Measurements from ENCODE around the gene CFAP65. TPM values are rescaled to one million over a fixed set of nuclear protein-coding genes. Genes with fewer than 3 reads are reported as not detected.

The CFAP65 gene
- total RNA-seq, 1 donor from 2014 or later, result not detected

DNA sequence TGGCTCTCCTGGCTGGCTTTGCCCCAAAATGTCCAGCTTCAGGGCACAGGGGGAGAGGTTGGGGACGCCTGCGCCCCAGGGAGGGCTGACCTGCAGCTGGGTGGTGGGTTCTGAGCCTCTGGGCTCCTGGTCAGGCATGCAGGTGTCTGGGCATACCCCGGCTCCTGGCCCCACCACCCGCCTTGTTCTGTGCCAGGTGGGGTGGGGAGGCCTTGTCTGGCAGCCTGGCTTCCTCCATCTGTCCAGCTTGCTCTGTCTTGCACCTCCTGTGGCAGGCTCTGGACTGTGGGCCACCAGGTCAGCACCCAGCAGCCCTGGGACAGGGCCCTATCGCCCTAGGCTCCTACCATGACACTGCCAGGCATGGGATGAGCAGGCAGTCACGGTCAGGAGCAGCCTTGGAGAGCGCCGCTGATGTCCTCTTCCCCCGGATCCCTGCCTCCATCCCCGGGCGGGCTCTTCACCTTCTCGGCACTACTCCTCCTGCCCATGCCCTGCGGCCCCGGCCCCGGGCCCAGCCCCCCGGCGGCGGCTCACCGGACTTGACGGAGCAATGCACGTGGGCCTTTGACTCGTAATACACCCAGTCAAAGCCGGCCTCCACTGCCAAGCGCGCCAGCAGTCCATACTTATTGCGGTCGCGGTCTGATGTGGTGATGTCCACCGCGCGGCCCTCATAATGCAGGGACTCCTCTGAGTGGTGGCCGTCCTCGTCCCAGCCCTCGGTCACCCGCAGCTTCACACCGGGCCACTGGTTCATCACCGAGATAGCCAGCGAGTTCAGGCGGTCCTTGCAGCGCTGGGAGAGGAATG is 15.8 kb upstream of the CFAP65 start:
- TF ChIP-seq, protein P1, sequence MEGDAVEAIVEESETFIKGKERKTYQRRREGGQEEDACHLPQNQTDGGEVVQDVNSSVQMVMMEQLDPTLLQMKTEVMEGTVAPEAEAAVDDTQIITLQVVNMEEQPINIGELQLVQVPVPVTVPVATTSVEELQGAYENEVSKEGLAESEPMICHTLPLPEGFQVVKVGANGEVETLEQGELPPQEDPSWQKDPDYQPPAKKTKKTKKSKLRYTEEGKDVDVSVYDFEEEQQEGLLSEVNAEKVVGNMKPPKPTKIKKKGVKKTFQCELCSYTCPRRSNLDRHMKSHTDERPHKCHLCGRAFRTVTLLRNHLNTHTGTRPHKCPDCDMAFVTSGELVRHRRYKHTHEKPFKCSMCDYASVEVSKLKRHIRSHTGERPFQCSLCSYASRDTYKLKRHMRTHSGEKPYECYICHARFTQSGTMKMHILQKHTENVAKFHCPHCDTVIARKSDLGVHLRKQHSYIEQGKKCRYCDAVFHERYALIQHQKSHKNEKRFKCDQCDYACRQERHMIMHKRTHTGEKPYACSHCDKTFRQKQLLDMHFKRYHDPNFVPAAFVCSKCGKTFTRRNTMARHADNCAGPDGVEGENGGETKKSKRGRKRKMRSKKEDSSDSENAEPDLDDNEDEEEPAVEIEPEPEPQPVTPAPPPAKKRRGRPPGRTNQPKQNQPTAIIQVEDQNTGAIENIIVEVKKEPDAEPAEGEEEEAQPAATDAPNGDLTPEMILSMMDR (IDR thresholded peaks at IDR 0.05), result no peak
- Histone ChIP-seq H3K4me3 (no peak overlapping the region), H3K27ac (no peak overlapping the region), H3K4me1 (peaks cover 30% of the 10 kb centered on the region), H3K9me3 (no peaks in the 10 kb centered on the region), H3K36me3 (no peaks in the 10 kb centered on the region), H3K27me3 (peaks cover 72% of the 10 kb centered on the region)
- intact Hi-C loops (cut with DNase I), result no loop called here
- DNase-seq, result no peak
- ATAC-seq, result no peak

DNA sequence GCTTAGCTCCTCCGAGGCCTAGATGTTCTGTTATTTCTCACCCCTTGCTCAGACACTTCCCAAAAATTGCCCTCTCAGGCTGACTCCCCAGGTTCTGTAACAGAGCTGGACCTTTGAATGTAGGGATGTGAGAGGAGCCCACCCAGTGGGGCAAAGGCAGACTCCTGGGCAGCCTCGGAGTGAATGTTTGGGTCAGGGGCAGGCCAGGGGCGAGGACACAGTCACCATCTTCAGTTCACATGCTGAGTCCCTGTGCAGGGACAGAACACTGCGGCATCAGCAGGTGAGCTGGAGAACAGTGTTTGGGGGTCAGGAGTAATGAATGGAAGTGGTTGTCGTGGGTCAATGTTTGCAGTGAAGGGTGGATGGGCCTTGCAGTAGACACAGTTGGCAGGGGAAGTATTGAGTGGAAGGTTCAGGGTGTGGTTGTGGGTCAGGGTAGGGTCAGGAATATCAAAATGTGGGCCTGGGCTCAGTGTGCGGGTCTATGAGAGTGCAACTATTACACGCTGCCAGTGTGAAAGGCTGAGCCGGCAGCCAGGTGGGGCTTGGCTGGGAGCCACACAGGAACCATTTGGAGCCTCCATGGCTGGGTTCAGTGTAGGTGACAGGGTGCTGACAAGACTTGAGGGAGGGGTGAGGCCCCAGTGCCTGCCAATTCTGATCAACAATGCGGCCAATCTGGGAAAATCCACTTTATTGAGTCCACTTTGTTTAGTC is 15.0 kb upstream of the CFAP65 start:
- no peak for ATAC-seq
- Histone ChIP-seq H3K27ac (no peak overlapping the region), H3K36me3 (no peaks in the 10 kb centered on the region), H3K27me3 (peaks cover 66% of the 10 kb centered on the region), H3K9me3 (no peaks in the 10 kb centered on the region), H3K4me1 (peaks cover 30% of the 10 kb centered on the region), H3K4me3 (no peak overlapping the region)
- no peak for DNase-seq
- TF ChIP-seq, protein P1 (IDR thresholded peaks at IDR 0.05), result no peak
- intact Hi-C loops (cut with DNase I), result no loop called here

DNA sequence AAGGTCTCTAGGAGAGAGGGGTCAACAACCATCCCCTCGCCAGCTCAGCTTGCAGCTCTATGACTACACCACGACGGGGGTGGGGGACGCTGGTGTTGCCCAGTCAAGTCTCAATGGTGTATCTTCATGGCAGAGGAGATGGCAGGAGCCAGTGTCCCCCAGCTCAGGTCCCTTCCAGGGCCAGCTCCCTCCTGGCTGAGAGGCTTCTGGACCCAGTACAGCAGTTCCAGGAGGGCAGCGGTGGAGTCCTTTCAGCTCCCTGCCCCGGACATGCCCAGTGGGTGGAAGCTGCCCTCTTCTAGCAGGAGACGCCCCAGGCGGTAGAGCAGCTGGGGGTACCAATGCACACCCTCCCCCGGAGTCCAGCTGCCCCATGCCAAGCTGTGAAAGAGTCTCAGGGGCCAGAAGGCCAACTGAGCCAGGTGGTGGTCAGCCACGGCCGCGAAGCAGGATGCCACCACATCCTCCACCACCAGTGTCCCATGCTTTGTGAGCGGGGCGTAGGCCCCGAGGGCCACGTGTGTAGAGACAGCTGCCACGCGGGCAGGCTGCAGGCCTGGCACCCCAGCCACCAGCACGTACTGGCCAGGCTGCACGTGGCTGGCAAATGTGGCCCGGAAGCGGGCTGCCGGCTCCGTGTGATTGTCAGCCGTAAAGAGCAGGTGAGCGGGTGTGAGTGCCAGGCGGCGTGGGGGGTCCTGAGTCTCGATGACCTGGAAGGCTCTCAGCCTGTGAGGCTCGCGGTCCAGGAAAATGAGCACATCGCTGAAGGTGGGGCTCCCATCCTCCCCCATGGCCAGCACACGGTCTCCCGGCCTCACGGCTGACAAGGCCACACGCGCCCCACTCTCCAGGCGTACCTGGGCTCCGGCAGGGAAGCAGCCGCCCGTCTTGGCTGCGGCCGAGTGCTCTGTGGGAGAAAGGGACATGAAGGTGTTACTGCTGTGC is 13.9 kb upstream of the CFAP65 start:
- no peak overlapping the region for H3K4me3 ChIP-seq
- no peak overlapping the region for H3K27ac ChIP-seq
- H3K9me3 ChIP-seq, result no peaks in the 10 kb centered on the region
- TF ChIP-seq, protein P1 (IDR thresholded peaks at IDR 0.05), result no peak
- peaks cover 57% of the 10 kb centered on the region for H3K27me3 ChIP-seq
- H3K36me3 ChIP-seq, result no peaks in the 10 kb centered on the region
- intact Hi-C loops (cut with DNase I), result no loop called here
- ATAC-seq, result no peak
- peaks cover 28% of the 10 kb centered on the region for H3K4me1 ChIP-seq
- DNase-seq, result no peak

DNA sequence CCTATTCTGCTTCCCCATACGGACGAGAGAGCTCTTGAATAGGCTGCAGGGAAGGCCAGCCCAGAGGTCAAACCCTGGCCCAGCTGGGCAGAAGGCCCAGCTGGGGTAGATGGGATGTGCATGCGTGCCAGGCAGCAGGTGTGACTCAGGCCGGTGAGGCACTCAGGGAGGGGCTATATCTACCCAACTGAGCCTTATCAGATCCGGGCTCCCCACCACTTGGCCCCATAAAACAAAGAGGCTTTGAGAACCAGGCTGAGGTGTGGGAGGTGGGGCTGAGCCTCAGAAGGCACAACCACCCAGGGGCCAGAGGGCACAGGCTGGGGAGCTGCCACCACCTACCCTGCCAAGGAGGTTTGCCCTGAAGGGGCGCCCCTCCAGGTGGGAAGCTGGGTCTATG is 8.0 kb upstream of the CFAP65 start:
- Histone ChIP-seq H3K27me3 (peaks cover 32% of the 10 kb centered on the region), H3K9me3 (no peaks in the 10 kb centered on the region), H3K4me1 (no peaks in the 10 kb centered on the region), H3K36me3 (no peaks in the 10 kb centered on the region), H3K4me3 (no peak overlapping the region), H3K27ac (no peak overlapping the region)
- DNase-seq (no peak), ATAC-seq (peak; percentile 12)
- intact Hi-C loops (cut with DNase I), result no loop called here
- TF ChIP-seq, protein P1 (IDR thresholded peaks at IDR 0.05), result no peak

DNA sequence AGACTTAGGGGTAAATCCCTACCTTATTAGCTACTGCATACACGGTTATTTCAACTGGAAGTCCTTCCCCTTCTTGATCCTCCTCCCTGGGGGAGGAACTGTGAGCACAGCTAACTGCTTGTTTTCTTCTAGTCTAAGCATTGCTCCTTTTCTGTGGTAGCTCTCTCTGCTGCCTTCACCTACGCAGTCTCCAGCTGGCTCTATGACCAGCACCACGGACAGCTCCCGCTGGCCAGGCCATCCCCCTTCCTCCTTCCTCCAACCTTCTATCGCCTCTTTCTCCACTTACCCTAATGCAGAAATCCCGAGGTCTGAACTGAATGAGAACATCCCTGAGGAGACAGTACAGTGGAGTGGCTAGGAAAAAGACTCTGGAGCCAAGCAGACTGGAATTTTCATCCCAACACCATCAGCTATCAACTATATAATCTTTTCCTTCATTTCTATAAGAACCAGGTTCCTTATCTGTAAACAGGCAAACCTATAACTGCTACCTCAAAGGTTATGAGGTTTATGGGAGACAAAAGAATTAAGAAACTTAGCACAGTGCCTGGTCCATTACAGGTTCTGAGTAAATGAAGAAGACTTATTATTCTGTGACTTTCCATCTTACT is 4.7 kb upstream of the CFAP65 start:
- Histone ChIP-seq H3K4me3 (no peak overlapping the region), H3K9me3 (no peaks in the 10 kb centered on the region), H3K27ac (no peak overlapping the region), H3K36me3 (no peaks in the 10 kb centered on the region), H3K27me3 (peaks cover 50% of the 10 kb centered on the region), H3K4me1 (no peaks in the 10 kb centered on the region)
- TF ChIP-seq, protein P1 (IDR thresholded peaks at IDR 0.05), result no peak
- intact Hi-C loops (cut with DNase I), result no loop called here
- DNase-seq, result no peak
- peak; percentile 54 for ATAC-seq

Measured in upper lobe of right lung (tissue), 1 donor.